ENCODE results near the gene PITPNC1.

DNA sequence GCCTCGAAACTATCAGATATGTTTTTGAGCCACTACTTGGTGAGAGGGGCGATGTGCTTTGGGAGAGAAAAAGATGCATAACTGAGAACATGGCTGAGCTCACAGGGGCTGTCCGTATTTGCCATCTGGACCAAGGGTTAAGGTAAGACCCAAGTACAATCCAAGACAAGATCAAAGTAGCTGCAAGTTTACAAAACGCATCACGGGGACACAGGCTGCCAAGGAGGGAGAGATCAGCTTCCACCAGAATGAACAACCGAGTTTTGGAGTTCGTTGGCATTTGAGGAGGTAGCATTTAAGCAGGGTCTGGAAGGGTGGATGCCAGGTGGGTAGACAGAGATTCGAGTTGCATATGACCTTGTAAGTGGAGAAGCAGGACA, 2.2 kb downstream of the PITPNC1 start:
- no peak for TF ChIP-seq EZH2 (IDR thresholded peaks at IDR 0.05; ENCODE audit: insufficient read depth, poor library complexity, severe bottlenecking)
- TF ChIP-seq EZH2phosphoT487 (IDR thresholded peaks at IDR 0.05; ENCODE audit: insufficient read depth, low read depth): no peak

Measured in GM23248 (cell line).